ENCODE results near the gene CDH4. TPM values are rescaled to one million over a fixed set of nuclear protein-coding genes. Genes with fewer than 3 reads are reported as not detected.

CDH4 gene
- total and polyA plus RNA-seq, 2 donors from 2014 or later, result 1.1 TPM; not detected in 1

DNA sequence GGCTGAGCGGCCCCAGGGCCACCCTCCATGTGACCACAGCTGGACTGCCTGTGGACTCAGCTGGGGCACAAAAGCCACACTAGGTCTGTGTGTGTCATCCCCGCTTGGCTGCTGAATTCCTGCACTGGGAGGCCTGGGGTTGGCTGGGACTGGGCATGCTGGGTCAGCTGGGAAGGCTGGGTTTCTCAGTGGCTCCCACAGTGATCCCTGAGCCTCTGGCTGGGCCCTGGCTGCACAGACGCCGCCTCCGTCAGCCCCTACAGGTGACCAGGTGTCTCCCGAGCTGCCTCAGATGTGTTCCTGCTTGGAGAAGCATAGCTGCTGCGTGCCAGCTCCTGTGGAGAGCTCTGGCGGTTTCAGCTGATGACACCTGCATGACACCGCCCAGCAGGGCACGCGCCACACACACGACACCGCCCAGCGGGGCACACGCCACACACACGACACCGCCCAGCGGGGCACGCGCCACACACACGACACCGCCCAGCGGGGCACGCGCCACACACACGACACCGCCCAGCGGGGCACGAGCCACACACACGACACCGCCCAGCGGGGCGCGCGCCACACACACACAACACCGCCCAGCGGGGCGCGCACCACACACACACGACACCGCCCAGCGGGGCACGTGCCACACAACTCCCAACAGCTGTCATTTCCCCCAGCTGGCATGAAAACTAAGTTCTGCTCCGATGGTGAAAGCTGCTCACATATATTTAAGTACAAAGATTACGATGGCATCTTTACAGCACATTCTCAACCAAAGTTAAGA is 724.8 kb downstream of the CDH4 start:
- Histone ChIP-seq H3K4me3 (ENCODE audit: low read length in 3 of 3) (no peak overlapping the region), H3K4me1 (ENCODE audit: control insufficient read depth in 2 of 3, insufficient read depth in 2 of 3, low read depth in 1 of 3, low read length in 3 of 3) (no peaks in the 10 kb centered on the region), H3K36me3 (ENCODE audit: control insufficient read depth in 2 of 3, insufficient read depth in 3 of 3, low read length in 3 of 3) (peaks cover 4 to 32% (median 10%) of the 10 kb centered on the region in 3 donors), H3K27me3 (ENCODE audit: control insufficient read depth, insufficient read depth, low read length) (no peaks in the 10 kb centered on the region), H3K9me3 (ENCODE audit: control insufficient read depth in 2 of 3, insufficient read depth in 1 of 3, low read length in 3 of 3) (no peaks in the 10 kb centered on the region), H3K27ac (ENCODE audit: low read depth in 2 of 2, low read length in 2 of 2) (no peak overlapping the region), H3K9ac (ENCODE audit: low read length in 3 of 3) (no peak overlapping the region)
- intact Hi-C loops (cut with DNase I), result no loop called here
- DNase-seq, result no peak
- TF ChIP-seq, protein P1, sequence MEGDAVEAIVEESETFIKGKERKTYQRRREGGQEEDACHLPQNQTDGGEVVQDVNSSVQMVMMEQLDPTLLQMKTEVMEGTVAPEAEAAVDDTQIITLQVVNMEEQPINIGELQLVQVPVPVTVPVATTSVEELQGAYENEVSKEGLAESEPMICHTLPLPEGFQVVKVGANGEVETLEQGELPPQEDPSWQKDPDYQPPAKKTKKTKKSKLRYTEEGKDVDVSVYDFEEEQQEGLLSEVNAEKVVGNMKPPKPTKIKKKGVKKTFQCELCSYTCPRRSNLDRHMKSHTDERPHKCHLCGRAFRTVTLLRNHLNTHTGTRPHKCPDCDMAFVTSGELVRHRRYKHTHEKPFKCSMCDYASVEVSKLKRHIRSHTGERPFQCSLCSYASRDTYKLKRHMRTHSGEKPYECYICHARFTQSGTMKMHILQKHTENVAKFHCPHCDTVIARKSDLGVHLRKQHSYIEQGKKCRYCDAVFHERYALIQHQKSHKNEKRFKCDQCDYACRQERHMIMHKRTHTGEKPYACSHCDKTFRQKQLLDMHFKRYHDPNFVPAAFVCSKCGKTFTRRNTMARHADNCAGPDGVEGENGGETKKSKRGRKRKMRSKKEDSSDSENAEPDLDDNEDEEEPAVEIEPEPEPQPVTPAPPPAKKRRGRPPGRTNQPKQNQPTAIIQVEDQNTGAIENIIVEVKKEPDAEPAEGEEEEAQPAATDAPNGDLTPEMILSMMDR (IDR thresholded peaks at IDR 0.05; ENCODE audit: borderline replicate concordance, extremely low read depth, insufficient read depth), result no peak
- no peak for FAIRE-seq

DNA sequence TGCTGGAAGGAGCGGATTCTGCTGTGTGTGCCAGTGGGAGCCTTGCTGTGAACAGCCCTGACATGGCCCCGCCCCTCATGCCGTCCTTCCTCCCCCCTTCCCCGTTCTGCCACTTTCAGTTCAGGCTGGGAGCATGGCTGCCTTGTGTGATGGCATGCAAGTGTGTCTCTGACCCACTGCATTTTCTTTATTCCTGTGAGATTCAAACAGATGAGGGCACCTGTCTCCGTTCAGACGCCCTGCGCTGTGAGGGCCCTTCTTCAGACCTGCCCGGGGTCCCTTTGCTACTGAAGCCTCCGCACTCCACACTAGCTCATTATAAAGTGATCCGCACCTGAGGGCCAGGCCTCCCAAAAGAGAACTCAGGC is 725.3 kb downstream of the CDH4 start:
- FAIRE-seq, result no peak
- H3K9me3 ChIP-seq (ENCODE audit: control insufficient read depth in 2 of 3, insufficient read depth in 1 of 3, low read length in 3 of 3), result no peaks in the 10 kb centered on the region
- no peak overlapping the region for H3K4me3 ChIP-seq (ENCODE audit: low read length in 3 of 3)
- DNase-seq, result no peak
- intact Hi-C loops (cut with DNase I), result no loop called here
- peaks cover 1 to 32% (median 10%) of the 10 kb centered on the region in 3 donors for H3K36me3 ChIP-seq (ENCODE audit: control insufficient read depth in 2 of 3, insufficient read depth in 3 of 3, low read length in 3 of 3)
- H3K4me1 ChIP-seq (ENCODE audit: control insufficient read depth in 2 of 3, insufficient read depth in 2 of 3, low read depth in 1 of 3, low read length in 3 of 3), result no peaks in the 10 kb centered on the region
- TF ChIP-seq, protein P1 (IDR thresholded peaks at IDR 0.05; ENCODE audit: borderline replicate concordance, extremely low read depth, insufficient read depth), result no peak
- no peak overlapping the region for H3K27ac ChIP-seq (ENCODE audit: low read depth in 2 of 2, low read length in 2 of 2)
- H3K9ac ChIP-seq (ENCODE audit: low read length in 3 of 3), result no peak overlapping the region
- H3K27me3 ChIP-seq (ENCODE audit: control insufficient read depth, insufficient read depth, low read length), result no peaks in the 10 kb centered on the region

DNA sequence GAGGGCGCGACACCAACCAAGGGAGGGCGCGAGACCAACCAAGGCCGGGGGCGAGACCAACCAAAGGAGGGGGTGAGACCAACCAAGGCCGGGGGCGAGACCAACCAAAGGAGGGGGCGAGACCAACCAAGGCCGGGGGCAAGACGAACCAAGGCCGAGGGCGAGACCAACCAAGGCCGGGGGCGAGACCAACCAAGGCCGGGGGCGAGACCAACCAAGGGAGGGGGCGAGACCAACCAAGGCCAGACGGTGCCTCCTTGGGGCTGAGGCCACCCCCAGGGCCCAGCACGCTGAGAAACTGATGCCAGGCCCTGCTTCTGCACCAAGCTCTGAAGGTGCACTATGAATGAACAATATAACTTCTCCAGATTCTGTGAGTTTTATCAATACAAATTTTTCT is 726.4 kb downstream of the CDH4 start:
- FAIRE-seq, result no peak
- no peak for DNase-seq
- Histone ChIP-seq H3K27me3 (ENCODE audit: control insufficient read depth, insufficient read depth, low read length) (no peaks in the 10 kb centered on the region), H3K9me3 (ENCODE audit: control insufficient read depth in 2 of 3, insufficient read depth in 1 of 3, low read length in 3 of 3) (no peaks in the 10 kb centered on the region), H3K4me1 (ENCODE audit: control insufficient read depth in 2 of 3, insufficient read depth in 2 of 3, low read depth in 1 of 3, low read length in 3 of 3) (no peaks in the 10 kb centered on the region), H3K9ac (ENCODE audit: low read length in 3 of 3) (no peak overlapping the region), H3K4me3 (ENCODE audit: low read length in 3 of 3) (no peak overlapping the region), H3K27ac (ENCODE audit: low read depth in 2 of 2, low read length in 2 of 2) (no peak overlapping the region), H3K36me3 (ENCODE audit: control insufficient read depth in 2 of 3, insufficient read depth in 3 of 3, low read length in 3 of 3) (peaks cover 0 to 22% (median under 1%) of the 10 kb centered on the region in 3 donors)
- TF ChIP-seq, protein P1 (IDR thresholded peaks at IDR 0.05; ENCODE audit: borderline replicate concordance, extremely low read depth, insufficient read depth), result no peak
- intact Hi-C loops (cut with DNase I), result no loop called here

Measured in kidney (tissue), 14 donors.